ENCODE results near the gene RUNX1. TPM values are rescaled to one million over a fixed set of nuclear protein-coding genes. Genes with fewer than 3 reads are reported as not detected.

RUNX1 gene
- polyA plus RNA-seq, 1 donor, result 9.2 TPM

DNA sequence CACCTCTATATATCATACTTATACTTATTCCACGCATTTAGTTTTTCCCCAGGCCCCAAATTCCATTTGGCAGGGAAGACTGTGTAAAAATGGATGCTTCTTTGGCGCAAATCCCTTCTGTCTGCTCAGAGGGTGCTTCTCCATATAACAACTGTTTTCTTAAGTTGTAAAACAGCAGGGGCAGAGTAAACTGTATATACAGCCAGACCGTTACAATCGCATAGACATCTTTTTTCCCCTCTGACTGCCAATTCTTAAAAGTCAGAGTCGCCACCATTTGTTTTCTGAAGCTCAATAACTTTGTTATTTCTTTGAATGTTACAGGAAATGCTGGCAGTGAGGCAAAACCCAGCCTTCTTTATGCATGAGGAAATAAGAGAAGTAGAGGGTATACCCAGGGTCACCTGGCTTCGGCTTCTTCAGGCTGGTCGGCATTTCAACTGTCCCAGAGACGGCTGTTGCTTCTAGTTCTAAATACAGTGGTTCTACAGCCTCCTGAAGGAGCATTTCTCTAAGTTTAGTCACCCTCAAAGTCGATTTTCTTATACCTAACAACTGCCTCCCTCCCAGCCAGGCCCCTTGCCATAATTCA is 191.9 kb downstream of the RUNX1 start:
- 74% methylated on average over 4 of the region's 9 CpGs for WGBS (ENCODE audit: insufficient coverage, low lambda C conversion rate)
- Histone ChIP-seq H3K4me3 (ENCODE audit: low read length) (no peak overlapping the region), H3K27ac (ENCODE audit: low read length) (no peak overlapping the region), H3K36me3 (ENCODE audit: control insufficient read depth, insufficient read depth, low read length) (peaks cover 24% of the 10 kb centered on the region), H3K9me3 (ENCODE audit: control insufficient read depth, low read depth, low read length) (no peaks in the 10 kb centered on the region), H3K4me1 (ENCODE audit: control insufficient read depth, insufficient read depth, low read length) (no peaks in the 10 kb centered on the region), H3K27me3 (ENCODE audit: control insufficient read depth, insufficient read depth, low read length) (no peaks in the 10 kb centered on the region)
- no peak for DNase-seq

DNA sequence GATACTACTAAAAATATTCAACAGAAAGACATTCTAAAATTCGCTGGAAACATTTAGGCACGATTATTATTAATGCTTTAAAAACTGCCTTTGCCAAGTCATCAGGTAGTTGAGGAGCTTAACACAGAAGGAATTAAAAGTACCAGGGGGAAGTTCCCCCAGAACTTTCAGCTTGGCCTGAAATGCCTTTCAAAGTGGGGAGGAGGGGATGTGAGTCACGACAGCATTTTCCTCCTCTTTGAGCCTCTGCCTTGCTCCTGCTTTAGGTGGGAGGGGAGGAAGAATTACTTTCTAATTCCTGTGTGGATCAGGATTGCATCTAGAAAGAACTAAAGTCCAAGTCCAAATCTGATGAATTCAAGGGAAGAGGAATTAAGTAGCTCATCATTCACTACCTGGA is 196.7 kb downstream of the RUNX1 start:
- H3K36me3 ChIP-seq (ENCODE audit: control insufficient read depth, insufficient read depth, low read length), result peaks cover 9% of the 10 kb centered on the region
- no peaks in the 10 kb centered on the region for H3K27me3 ChIP-seq (ENCODE audit: control insufficient read depth, insufficient read depth, low read length)
- WGBS (ENCODE audit: insufficient coverage, low lambda C conversion rate), result 94% methylated on average over 2 of the region's 3 CpGs
- H3K27ac ChIP-seq (ENCODE audit: low read length), result no peak overlapping the region
- no peaks in the 10 kb centered on the region for H3K4me1 ChIP-seq (ENCODE audit: control insufficient read depth, insufficient read depth, low read length)
- DNase-seq, result no peak
- H3K4me3 ChIP-seq (ENCODE audit: low read length), result no peak overlapping the region
- H3K9me3 ChIP-seq (ENCODE audit: control insufficient read depth, low read depth, low read length), result no peaks in the 10 kb centered on the region

DNA sequence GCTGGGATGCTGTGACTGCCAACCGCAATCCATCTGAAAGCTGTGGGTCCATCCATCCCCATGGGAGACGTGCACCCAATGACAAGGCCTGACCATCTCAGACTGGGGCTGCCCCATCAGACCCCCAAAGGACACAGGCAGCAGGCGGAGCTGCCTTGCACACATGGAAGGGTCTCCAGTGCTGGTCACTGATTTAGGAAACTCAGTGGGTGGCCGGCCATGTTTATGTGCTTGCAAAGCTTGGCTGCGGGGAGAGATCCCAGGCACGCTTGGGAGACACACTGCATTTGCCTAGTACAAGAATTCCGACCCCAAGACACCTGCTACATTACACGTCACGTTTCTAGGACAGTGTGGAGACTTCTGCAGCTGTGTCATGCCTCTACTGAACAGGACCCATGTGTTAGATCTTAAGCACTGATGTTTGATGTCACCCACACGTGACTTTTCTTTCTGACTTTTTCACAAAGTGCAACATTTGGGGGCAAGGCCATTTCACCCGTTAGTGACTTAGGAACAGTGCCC is 198.9 kb downstream of the RUNX1 start:
- Histone ChIP-seq H3K9me3 (ENCODE audit: control insufficient read depth, low read depth, low read length) (no peaks in the 10 kb centered on the region), H3K27ac (ENCODE audit: low read length) (no peak overlapping the region), H3K4me3 (ENCODE audit: low read length) (no peak overlapping the region), H3K36me3 (ENCODE audit: control insufficient read depth, insufficient read depth, low read length) (peaks cover 6% of the 10 kb centered on the region), H3K27me3 (ENCODE audit: control insufficient read depth, insufficient read depth, low read length) (no peaks in the 10 kb centered on the region), H3K4me1 (ENCODE audit: control insufficient read depth, insufficient read depth, low read length) (peaks cover 18% of the 10 kb centered on the region)
- DNase-seq, result no peak
- no CpG with 5 or more reads among the region's 11 CpGs for WGBS (ENCODE audit: insufficient coverage, low lambda C conversion rate)

DNA sequence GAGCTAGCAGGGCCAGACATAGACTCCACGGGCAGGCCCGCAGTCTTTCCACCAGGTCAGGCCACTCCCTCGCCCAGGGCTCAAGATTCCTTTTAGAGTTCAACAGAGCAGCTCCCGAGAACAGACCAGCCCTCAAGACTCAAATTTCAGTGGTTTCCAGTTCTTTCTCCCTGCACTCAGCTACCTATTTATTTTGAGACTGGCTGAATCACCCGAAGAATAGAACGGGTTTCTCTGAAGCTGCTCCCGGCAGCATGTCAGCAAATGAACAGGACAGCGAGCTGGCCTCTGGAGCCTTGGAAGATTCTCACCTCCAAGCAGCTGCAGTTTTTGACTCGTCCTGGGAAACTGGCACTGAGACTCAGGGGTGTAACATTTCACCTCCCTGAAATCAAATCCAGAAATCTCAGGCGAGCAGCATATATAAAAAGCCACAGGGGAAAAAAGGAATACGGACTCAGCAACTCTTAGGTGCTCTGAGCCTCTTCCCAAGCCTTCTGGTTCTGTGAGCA is 202.4 kb downstream of the RUNX1 start:
- H3K9me3 ChIP-seq (ENCODE audit: control insufficient read depth, low read depth, low read length), result no peaks in the 10 kb centered on the region
- peaks cover 3% of the 10 kb centered on the region for H3K36me3 ChIP-seq (ENCODE audit: control insufficient read depth, insufficient read depth, low read length)
- H3K27ac ChIP-seq (ENCODE audit: low read length), result peak overlapping the region; percentile 67
- H3K27me3 ChIP-seq (ENCODE audit: control insufficient read depth, insufficient read depth, low read length), result no peaks in the 10 kb centered on the region
- peaks cover 24% of the 10 kb centered on the region for H3K4me1 ChIP-seq (ENCODE audit: control insufficient read depth, insufficient read depth, low read length)
- peak in 1 of 2 donors; percentile 65 for DNase-seq
- H3K4me3 ChIP-seq (ENCODE audit: low read length), result no peak overlapping the region
- 40% methylated on average over 2 of the region's 11 CpGs for WGBS (ENCODE audit: insufficient coverage, low lambda C conversion rate)

DNA sequence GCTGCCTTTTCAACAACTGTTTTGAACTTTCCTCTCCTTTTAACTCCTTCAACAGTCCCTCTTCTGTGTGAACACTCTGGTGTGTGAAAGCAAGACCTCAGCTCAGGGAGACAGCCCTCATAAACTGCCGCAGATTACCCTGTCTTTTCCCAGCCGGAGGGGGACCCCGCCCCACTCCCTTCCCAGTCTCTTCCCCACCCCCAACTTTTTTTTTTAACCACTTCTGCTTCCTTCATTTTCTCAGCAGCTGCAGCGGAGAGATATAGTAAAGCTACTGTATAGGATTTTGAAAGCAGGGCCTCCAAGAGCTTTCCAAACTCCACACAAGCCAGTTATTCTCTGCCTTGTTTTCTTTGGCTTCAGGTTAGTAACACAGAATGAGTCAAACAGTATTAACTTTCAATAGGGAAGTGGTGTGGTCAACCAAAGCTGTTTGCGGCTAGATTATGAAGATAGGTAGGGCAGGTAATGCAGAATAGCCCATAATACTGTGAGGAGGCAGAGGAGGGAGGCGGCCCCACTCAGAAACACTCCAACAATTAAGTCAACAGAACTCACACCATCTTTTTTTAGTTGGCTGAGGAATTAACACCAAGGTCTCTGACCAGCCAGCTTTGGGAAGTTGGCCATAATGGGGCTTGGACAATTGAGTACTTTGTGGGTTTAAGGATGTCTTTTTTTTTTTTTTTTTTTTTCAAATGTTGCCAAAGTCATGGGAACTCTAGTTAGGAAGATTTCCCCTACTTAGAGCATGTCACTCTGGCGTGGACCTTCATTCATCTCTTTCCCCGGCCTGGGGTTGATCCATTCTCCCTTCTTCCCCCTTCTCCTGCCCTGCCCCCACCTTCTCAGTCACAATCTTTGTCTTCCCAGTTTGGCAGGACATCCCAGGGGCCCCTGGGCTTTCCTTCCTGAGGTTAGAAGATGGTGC is 203.3 kb downstream of the RUNX1 start:
- DNase-seq, result peak in 1 of 2 donors; percentile 67
- H3K36me3 ChIP-seq (ENCODE audit: control insufficient read depth, insufficient read depth, low read length), result peaks cover 3% of the 10 kb centered on the region
- peaks cover 24% of the 10 kb centered on the region for H3K4me1 ChIP-seq (ENCODE audit: control insufficient read depth, insufficient read depth, low read length)
- 53% methylated on average over 3 of the region's 8 CpGs for WGBS (ENCODE audit: insufficient coverage, low lambda C conversion rate)
- no peaks in the 10 kb centered on the region for H3K9me3 ChIP-seq (ENCODE audit: control insufficient read depth, low read depth, low read length)
- H3K27ac ChIP-seq (ENCODE audit: low read length), result peak overlapping the region; percentile 67
- no peaks in the 10 kb centered on the region for H3K27me3 ChIP-seq (ENCODE audit: control insufficient read depth, insufficient read depth, low read length)
- no peak overlapping the region for H3K4me3 ChIP-seq (ENCODE audit: low read length)

DNA sequence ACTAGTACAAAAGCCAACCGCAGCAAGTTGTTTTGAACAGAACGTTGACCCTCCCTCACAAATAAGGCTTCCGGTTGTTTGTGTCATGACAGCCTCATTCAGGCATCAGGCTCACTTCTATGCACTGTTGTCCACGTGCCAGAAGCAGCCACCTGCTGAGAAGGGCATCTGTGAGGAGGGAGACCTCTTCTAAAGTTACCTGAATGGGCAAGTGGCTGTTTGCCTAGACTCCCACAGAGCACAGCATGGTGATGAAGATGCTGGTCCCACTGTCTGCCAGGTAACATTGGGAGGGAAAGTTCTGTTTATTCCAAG is 204.2 kb downstream of the RUNX1 start:
- WGBS (ENCODE audit: insufficient coverage, low lambda C conversion rate), result no CpG with 5 or more reads among the region's 4 CpGs
- H3K27ac ChIP-seq (ENCODE audit: low read length), result peak overlapping the region; percentile 67
- peaks cover 24% of the 10 kb centered on the region for H3K4me1 ChIP-seq (ENCODE audit: control insufficient read depth, insufficient read depth, low read length)
- no peak overlapping the region for H3K4me3 ChIP-seq (ENCODE audit: low read length)
- no peaks in the 10 kb centered on the region for H3K27me3 ChIP-seq (ENCODE audit: control insufficient read depth, insufficient read depth, low read length)
- H3K9me3 ChIP-seq (ENCODE audit: control insufficient read depth, low read depth, low read length), result no peaks in the 10 kb centered on the region
- H3K36me3 ChIP-seq (ENCODE audit: control insufficient read depth, insufficient read depth, low read length), result no peaks in the 10 kb centered on the region
- peak in 1 of 2 donors; percentile 22 for DNase-seq

DNA sequence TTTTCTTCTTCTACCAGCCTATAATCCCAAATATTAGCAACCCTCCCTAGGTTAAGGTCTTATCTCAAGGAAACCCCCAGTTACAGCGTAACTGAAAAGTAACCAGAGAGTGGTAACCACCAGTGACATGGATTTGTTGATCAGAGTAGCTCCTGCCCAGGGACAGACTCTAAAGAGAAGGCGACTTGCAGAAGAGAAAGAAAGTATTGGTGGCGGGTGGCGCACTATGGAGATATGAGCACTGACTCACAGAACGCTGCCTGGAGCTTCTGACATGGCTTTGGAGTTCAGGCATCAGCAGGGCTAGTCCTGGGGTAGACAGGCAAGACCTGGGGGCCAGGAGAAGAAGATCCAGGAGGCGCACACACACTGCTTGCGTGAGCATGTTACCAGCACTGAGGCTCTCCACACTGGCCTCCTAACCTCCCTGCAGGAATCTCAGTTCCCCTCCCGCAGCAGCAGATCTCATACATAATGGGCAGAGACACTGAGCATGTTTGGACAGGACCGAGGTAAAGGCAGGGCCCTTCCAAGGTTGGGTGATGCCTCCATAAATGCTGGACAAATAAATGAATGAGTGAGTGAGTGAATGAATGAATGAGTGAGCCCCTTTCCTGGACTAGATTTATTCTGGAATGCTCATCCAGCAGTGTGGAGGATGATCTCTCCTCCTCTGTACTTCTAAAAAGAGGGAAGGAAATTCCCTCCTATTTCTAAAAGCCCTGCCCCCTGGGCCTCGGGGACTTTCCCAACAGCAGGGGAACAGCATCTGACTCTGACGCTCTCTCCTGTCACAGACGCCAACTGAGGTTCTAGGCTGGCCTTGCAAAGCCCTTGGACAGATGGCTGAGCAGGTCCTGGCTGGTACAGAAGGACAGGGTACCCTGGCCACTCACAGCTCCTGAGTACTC is 204.8 kb downstream of the RUNX1 start:
- Histone ChIP-seq H3K27me3 (ENCODE audit: control insufficient read depth, insufficient read depth, low read length) (no peaks in the 10 kb centered on the region), H3K36me3 (ENCODE audit: control insufficient read depth, insufficient read depth, low read length) (no peaks in the 10 kb centered on the region), H3K9me3 (ENCODE audit: control insufficient read depth, low read depth, low read length) (no peaks in the 10 kb centered on the region), H3K4me3 (ENCODE audit: low read length) (no peak overlapping the region), H3K27ac (ENCODE audit: low read length) (no peak overlapping the region), H3K4me1 (ENCODE audit: control insufficient read depth, insufficient read depth, low read length) (peaks cover 24% of the 10 kb centered on the region)
- no CpG with 5 or more reads among the region's 12 CpGs for WGBS (ENCODE audit: insufficient coverage, low lambda C conversion rate)
- peak in 1 of 2 donors; percentile 22 for DNase-seq

DNA sequence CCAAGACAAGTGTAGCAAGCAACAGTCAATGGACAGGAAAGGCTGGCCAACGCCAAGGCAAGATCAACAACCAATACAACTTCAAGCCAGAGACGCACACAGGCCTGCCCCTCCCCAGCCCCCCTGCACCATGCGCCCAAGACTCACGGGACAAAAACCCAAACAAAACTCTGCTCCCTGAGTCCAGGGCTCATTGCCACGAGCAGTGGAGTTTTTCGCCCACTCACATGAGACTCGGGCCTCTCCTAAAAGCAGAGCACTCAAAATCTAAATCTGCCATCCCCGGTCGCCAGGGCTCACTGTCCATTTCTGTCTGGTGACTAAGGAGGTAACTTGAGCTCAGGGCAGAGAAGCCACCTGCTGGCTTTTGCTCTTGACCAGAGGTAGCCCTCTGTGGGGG is 205.5 kb downstream of the RUNX1 start:
- DNase-seq, result no peak
- H3K4me1 ChIP-seq (ENCODE audit: control insufficient read depth, insufficient read depth, low read length), result peaks cover 24% of the 10 kb centered on the region
- H3K4me3 ChIP-seq (ENCODE audit: low read length), result no peak overlapping the region
- WGBS (ENCODE audit: insufficient coverage, low lambda C conversion rate), result no CpG with 5 or more reads among the region's 9 CpGs
- no peaks in the 10 kb centered on the region for H3K9me3 ChIP-seq (ENCODE audit: control insufficient read depth, low read depth, low read length)
- no peaks in the 10 kb centered on the region for H3K36me3 ChIP-seq (ENCODE audit: control insufficient read depth, insufficient read depth, low read length)
- no peaks in the 10 kb centered on the region for H3K27me3 ChIP-seq (ENCODE audit: control insufficient read depth, insufficient read depth, low read length)
- no peak overlapping the region for H3K27ac ChIP-seq (ENCODE audit: low read length)

DNA sequence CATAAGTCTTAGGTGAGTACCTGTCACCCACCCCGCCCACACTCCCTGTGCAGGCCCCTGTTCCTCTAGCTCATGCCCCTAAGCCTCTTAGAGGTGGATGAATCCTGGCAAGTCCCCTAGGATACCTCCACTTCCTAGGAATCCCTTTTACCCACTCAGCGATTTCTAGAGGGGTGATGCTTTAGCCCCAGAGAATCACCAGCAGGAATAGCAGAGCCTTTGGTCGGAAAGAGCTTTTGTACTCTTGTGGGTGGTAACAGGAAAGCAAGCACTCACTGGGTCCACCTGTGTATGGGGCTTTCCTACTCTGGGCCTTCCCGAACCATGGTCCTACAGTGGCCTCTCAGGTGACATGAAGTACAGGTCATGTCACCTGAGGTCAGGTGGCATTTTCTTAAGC is 207.9 kb downstream of the RUNX1 start:
- peaks cover 15% of the 10 kb centered on the region for H3K4me1 ChIP-seq (ENCODE audit: control insufficient read depth, insufficient read depth, low read length)
- no peaks in the 10 kb centered on the region for H3K9me3 ChIP-seq (ENCODE audit: control insufficient read depth, low read depth, low read length)
- H3K36me3 ChIP-seq (ENCODE audit: control insufficient read depth, insufficient read depth, low read length), result no peaks in the 10 kb centered on the region
- no peaks in the 10 kb centered on the region for H3K27me3 ChIP-seq (ENCODE audit: control insufficient read depth, insufficient read depth, low read length)
- no peak overlapping the region for H3K4me3 ChIP-seq (ENCODE audit: low read length)
- DNase-seq, result no peak
- no CpG with 5 or more reads among the region's 4 CpGs for WGBS (ENCODE audit: insufficient coverage, low lambda C conversion rate)
- no peak overlapping the region for H3K27ac ChIP-seq (ENCODE audit: low read length)

DNA sequence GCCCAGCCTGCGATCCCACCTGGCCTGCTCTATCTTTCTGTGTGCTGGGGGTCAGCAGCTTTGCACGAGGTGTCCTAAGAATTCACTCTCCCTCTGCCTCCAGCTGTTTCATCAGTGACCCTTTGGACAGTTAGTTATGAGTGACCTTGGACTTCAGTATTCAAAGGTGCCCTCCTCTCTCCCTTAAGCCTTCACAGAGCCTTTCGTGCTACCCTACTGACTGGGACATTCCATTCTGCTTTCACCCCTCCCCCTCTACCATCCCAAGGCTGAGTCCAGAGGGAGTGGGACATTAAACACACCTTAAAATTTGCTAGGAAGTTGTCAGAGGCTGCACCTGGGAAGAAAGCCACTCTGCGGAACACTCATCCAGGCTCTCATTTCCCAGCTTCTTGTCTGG is 208.4 kb downstream of the RUNX1 start:
- no peak overlapping the region for H3K27ac ChIP-seq (ENCODE audit: low read length)

More for the DNA sequence above, 208.4 kb downstream of the RUNX1 start:
- Histone ChIP-seq H3K4me1 (ENCODE audit: control insufficient read depth, insufficient read depth, low read length) (peaks cover 11% of the 10 kb centered on the region), H3K9me3 (ENCODE audit: control insufficient read depth, low read depth, low read length) (no peaks in the 10 kb centered on the region), H3K36me3 (ENCODE audit: control insufficient read depth, insufficient read depth, low read length) (no peaks in the 10 kb centered on the region), H3K27me3 (ENCODE audit: control insufficient read depth, insufficient read depth, low read length) (no peaks in the 10 kb centered on the region), H3K4me3 (ENCODE audit: low read length) (no peak overlapping the region)
- no peak for DNase-seq
- no CpG with 5 or more reads among the region's 4 CpGs for WGBS (ENCODE audit: insufficient coverage, low lambda C conversion rate)

All from large intestine (tissue), 3 donors.